ENCODE data around the gene COL3A1. TPM values are rescaled to one million over a fixed set of nuclear protein-coding genes. Genes with fewer than 3 reads are reported as not detected.

COL3A1 gene
- total RNA-seq, 1 donor from 2014 or later = 72.7 TPM

DNA sequence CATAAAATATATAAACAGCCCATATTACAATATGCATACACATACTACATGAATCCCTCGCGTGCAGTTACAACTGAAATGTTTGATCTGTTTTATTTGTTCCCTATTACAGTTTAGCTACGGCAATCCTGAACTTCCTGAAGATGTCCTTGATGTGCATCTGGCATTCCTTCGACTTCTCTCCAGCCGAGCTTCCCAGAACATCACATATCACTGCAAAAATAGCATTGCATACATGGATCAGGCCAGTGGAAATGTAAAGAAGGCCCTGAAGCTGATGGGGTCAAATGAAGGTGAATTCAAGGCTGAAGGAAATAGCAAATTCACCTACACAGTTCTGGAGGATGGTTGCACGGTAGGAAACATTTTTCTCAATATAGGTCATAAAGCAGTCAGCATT, 36.4 kb downstream of the COL3A1 start:
- no peak for DNase-seq (ENCODE audit: missing footprints)
- intact Hi-C loops (cut with DNase I) = no loop called here
- ATAC-seq = no peak

DNA sequence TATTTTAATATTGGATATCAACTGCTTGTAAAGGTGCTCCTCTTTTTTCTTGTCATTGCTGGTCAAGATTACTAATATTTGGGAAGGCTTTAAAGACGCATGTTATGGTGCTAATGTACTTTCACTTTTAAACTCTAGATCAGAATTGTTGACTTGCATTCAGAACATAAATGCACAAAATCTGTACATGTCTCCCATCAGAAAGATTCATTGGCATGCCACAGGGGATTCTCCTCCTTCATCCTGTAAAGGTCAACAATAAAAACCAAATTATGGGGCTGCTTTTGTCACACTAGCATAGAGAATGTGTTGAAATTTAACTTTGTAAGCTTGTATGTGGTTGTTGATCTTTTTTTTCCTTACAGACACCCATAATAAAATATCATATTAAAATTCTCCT, 38.2 kb downstream of the COL3A1 start:
- ATAC-seq (no peak), DNase-seq (ENCODE audit: missing footprints) (no peak)
- intact Hi-C loops (cut with DNase I) = no loop called here

DNA sequence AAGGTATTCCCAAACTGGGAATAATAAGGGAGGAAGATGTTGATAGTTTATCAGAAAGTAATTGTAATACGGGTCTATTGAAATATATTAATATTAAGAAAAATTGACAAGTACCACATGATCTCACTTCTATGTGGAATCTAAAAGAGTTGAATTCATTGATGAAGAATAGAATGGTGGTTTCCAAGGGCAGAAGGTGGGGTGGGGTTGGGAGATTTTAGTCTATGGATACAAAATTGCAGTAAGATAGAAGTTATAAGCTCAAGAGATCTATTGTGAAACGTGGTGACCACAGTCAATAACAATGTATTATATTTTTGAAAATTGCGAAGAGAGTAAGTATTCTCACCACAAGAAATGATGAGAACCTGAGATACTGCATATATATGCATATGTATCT, 38.9 kb downstream of the COL3A1 start:
- no peak for DNase-seq (ENCODE audit: missing footprints)
- intact Hi-C loops (cut with DNase I) = no loop called here
- no peak for ATAC-seq

DNA sequence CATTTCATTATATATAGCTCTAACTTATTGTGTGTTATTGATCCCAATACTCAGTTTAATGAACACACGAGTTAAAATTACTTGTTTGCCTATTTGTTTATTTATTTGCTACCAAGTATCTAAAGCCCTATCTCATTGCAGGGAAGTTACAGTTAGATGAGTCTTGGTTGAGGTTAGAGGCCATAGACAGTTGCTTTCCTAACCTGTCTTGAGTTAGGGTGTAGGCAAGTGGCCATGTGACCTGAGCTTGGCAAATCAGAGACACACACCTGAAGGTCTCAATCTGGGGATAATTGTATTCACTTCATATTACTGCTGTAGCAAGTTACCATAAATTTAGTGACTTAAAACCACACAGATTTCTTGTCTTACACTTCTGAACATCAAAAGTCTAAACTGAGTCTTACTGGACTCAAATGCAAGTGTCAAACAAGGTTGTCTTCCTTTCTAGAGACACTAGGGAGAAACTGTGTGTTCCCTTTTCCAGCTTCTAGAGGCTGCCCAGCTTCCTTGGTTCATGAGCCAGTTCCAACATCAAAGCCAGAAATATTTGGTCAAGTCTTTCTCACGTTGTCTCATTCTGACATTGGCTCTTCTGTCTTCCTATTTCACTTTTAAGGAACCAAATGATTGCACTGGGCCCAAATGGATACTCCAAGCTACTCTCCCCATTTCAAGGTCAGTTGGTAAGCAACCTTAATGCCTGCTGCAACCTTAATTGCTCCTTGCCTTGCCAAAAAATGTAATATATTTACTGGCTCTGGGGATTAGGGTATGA, 39.7 kb downstream of the COL3A1 start:
- no peak for ATAC-seq

DNA sequence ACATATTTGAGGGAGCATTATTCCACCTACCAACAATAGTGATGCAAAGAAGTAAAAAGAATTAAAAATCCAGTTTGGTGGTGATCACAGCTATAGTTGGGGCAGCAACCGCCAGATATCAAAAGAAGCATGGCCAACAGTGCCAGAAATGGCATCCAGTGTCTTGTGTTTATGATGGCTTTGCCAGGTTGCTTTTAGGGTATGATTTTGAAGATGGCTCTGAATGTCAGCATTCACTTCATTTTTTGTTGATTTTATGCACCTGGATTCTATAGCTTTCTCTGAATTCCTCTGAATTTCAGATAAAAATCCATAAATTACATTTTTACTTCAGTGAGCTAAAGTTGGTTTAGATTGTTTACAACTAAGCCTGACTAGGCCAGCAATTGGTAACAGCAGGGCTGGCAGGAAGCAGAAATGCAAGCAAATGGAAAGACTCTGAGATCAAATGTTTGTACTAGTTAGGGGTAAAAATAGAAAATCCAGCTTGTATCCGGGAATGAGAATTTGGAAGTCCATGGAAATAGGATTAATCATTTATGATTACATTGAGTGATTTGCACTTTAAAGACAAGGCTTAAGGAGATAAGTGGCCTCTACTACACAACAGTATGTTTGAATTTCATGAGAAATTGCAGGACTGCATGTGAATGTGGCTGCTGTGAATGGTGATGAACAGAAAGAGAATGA, 40.4 kb downstream of the COL3A1 start:
- no peak for ATAC-seq
- no peak for DNase-seq (ENCODE audit: missing footprints)
- intact Hi-C loops (cut with DNase I) = no loop called here

More for the DNA sequence above, 39.7 kb downstream of the COL3A1 start:
- intact Hi-C loops (cut with DNase I) = no loop called here
- DNase-seq (ENCODE audit: missing footprints) = no peak

DNA sequence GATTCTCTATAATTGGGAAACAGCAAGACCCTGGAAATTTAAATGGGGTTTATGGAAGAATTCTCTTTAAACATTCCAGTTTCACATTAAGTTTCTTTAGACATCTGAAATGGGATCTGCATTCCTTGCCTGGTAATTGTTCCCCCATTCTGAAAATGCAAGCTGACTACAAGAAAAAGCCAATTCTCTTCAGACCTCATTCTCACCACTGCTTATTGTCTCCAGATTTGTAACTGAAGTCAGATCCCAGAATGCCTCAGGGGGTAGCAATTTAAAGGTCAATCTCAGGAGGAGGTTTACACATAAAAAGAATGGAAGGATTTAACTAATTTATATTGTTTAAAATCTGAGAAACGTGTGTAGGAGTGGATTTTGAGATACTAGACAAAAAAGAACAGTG, 41.2 kb downstream of the COL3A1 start:
- intact Hi-C loops (cut with DNase I) = no loop called here
- no peak for ATAC-seq
- no peak for DNase-seq (ENCODE audit: missing footprints)

DNA sequence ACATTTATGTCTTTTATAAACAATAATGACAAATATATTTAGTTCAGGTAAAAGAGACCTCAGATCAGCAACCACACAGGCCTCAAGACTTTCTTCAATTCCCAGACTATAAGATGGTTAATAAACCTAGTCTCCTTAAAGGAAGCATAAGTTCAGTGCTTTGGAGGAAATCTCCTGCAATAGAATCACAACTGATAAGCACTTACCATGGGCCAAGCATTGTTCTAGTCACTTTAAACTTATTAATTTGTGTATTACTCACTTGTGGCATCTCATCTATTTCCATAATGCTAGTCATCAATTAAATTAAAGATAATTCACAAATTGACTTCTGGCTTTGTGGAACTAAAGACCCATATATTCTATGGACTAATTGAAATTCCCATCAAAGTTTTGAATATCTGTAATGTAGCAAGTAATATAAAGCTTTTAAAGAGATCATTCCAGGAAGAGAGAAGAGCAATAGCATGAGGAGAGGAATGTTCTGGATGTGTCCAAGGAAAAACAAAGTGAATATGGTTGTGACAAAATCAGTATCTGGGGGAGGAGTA, 42.2 kb downstream of the COL3A1 start:
- DNase-seq (ENCODE audit: missing footprints) = no peak
- intact Hi-C loops (cut with DNase I) = no loop called here
- no peak for ATAC-seq

DNA sequence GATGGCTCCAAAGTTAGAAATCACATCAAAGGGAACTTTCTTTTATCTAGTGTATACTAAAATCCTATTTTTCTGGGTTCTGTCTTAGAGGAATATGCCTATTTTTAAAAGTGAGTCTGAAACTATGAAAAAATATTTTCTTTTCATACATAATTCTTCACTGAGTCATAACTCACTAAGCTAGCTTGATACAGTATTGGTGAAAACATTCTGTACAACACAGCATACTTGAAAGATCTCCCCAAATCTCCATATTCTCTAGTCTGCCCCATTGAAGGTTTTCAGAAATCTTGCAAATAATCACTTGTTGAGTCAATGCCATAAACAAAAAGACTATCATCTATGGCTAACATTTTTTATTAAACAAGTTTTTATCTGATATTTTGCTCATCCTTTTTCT, 44.5 kb downstream of the COL3A1 start:
- no peak for DNase-seq (ENCODE audit: missing footprints)
- intact Hi-C loops (cut with DNase I) = no loop called here
- ATAC-seq = no peak

DNA sequence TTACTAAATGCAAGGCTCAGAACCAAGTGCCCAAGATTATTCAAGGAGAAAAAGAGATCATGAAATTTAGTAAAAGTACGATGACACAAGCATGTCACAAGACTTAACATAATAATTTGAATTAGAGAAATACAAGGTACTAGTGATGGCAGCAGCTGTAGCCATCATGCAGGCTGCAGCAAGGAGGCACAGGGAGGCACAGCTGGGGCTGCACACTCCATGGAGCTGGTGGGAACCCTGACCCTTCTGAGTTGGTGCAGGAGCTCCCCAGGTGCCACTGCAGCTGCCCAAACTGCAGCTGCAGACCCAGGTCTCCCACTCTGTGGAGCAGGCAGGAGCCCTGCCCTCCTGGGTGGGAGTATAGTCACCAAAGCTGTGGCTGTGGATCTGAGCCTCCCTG, 46.0 kb downstream of the COL3A1 start:
- intact Hi-C loops (cut with DNase I) = no loop called here
- ATAC-seq (no peak), DNase-seq (ENCODE audit: missing footprints) (no peak)

DNA sequence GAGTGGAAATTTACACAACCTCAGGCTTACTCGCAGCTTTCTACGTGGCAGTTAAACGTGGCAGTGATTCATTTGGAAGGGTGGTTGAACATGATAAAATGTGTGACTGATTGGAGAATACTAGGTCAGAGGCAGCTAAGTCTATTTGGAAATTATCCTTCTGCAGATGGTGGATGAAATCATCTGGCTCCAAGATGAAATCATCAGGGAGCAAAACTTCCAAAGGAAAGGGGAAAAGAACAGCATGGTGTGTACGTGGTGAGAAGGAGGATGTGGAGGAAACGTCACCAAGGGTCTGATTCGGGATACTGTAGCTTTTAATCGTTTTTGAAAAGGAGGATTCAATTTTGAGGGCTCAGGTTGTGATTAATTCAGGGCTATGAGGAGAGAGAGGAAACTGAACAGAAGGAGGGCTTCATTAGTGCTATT, 47.9 kb downstream of the COL3A1 start:
- intact Hi-C loops (cut with DNase I) = no loop called here
- DNase-seq (ENCODE audit: missing footprints) = no peak
- peak; percentile 90 for ATAC-seq

DNA sequence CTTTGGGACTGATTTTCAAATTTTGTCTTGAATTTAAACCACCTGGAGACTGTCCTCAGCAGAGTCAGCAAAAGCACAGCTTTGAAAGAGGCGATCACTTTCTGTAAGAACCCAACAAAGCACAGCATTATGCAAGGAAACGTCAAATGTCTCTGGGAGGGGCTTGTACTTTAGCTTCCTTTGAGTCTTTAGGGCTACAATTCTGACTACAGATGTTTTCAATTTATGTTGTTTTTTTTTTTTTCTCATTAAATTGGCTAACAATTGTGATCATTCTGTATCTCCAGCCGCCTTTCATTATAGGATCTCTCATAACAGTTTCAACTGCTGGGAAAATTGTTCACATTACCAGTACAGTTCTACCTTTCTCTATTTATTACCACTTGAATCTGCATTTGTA, 48.3 kb downstream of the COL3A1 start:
- ATAC-seq = peak; percentile 86
- intact Hi-C loops (cut with DNase I) = no loop called here

DNA sequence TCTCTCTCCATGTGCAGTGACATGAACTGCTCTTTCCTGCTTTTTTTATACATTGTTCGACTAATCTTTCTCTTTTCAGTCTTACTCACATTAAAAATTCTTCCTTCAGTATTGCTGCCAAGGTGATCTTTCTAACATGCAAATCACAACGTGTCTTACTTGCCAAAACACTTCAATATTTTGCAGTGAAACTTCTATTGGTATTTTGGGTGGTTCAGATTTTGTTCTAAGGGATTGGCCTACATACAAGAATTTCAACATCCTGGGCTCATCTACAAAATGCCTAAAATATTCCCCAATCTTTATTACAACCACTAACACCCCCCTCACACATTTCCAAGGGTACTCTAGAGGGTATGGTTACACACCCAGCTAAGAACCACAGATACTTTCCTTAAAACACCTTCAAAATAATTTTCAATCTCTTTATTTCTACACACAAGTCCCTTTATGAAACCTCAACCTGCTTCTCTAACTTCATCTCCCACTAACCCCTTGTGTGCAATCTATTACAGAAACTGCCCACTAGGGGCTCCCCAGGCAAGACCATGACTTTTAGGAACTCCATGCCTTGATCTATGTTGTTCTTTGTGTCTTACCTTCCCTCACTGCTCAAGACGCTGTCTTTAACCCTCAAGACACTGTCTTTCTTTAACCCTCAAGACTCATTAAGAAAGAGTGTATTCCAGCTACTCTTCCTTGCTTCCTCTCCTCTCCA, 50.9 kb downstream of the COL3A1 start:
- intact Hi-C loops (cut with DNase I) = no loop called here
- ATAC-seq = no peak
- DNase-seq (ENCODE audit: missing footprints) = no peak

More for the DNA sequence above, 48.3 kb downstream of the COL3A1 start:
- no peak for DNase-seq (ENCODE audit: missing footprints)

DNA sequence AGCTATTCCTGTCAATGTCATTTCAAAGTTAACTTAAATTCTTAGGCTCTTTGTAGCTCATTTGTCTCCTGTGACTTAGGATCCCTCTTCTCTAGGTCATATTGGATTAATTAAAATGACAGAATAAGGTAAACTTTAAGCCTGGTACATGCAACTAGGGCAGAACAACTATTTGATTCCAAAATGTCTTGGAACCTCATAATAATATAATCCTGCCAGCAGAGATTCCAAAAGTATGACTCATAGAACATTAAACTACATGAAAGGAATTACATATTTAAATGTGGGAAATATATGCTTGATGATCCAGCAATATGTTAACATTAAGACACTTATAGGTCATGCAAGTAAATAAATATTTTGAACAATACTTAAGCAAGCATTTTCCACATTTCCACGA, 63.3 kb downstream of the COL3A1 start:
- DNase-seq (ENCODE audit: missing footprints) (no peak), ATAC-seq (no peak)
- intact Hi-C loops (cut with DNase I) = no loop called here

DNA sequence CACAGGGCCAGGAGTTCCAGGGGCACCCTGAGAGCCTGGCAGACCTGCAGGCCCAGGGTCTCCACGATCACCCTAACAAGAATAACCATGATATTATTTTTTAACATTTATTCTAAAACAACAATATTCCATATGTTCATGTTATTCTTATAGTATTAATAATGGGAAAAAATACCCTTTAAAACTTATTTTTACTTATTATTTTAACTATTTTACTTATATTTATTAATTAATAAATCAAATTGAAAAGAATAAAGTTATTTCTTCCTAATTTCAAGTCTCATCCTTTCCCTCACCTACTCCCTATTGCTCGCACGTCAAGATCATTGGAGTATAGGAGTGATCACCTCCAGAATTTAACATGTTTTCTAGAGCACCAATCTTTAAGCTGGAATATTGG, 71.7 kb downstream of the COL3A1 start:
- intact Hi-C loops (cut with DNase I) = no loop called here
- no peak for ATAC-seq
- no peak for DNase-seq (ENCODE audit: missing footprints)

DNA sequence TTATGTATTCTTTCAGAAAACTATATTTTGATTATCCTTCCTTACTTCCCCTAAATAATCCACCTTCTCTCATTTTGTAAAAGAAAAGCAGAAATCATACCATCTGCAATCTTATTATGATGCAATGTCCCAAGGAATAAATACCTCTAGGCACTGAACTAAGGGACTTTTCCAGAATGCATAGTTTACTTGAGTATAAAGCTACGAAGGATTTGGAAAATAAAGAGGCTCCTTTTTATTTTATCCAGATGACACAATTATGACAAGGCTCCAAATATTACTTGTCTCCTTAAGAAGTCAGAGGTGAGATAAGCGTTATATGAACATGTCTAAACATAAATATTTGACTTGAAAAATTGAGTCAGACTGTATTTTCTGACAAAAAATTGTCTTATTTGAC, 72.1 kb downstream of the COL3A1 start:
- DNase-seq (ENCODE audit: missing footprints) (no peak), ATAC-seq (no peak)
- intact Hi-C loops (cut with DNase I) = no loop called here

DNA sequence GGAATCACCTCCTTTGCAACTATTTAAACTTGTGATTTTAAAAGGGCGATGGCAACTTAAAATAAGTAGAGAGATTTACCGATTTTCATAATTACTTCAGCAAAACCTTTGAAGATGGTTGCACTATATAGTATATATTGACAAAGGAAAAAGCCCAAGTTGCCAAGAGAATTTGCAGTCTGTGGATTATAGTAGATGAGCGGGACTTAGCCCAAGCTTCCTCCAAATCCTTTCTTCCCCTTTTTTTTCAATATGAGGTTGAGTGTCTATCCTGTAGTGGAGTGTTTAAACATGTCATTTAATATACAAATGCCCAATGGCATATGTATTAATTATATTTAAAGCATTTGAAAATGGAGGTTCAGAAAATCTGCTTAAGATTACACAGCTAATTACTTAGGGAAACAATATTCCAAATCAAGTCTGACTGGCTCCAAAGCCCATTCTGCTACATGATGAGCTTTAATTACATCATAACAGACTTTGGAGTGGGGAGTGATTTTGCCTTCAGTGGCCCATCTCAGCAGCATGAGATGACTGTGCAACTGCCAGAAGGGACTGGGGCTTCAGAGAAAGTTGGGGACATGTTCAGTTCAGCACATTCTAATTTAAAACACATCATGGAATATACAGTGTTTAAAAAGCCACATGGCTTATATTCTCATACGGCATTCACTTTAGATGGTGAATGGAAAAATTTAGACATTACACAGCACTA, 73.2 kb downstream of the COL3A1 start:
- intact Hi-C loops (cut with DNase I) = no loop called here
- DNase-seq (ENCODE audit: missing footprints) (no peak), ATAC-seq (no peak)

DNA sequence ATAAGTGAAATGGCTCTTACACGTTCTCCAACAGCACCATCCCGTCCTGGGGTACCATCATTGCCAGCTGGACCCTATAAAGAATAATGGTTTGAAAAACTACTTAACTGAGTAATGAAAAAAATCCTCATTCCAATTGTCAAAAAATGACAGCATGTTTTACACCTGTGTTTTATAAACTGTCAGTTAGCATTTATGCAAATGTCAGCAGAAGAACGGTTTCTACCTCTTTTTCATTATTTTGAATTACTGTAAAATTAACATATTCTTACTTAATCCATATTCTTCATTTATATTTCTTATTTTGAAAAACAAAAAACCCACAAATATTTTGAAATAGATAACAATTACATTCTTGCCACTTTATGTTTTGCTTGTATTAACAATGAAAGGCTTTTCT, 74.0 kb downstream of the COL3A1 start:
- no peak for ATAC-seq
- intact Hi-C loops (cut with DNase I) = no loop called here

DNA sequence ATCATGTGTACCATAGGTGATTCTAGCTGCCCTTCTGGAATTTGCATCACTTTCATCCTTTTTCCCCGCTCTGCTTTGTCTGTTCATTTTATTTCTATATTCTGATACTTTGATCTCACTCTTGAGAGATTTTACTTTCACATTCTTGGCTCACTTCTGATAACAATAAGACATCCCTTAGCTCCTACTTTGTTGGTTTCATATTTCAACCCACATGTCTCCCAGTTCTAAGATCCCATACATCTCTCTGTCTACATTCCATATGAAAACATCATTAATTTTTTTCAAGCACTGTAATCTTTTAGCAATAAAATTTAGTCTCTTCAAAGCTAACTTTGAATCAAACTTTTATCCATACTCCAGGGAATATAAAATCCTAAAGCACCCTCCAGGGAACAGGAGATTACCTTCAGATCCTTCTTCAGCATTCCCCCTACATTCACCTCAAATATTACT, 75.6 kb downstream of the COL3A1 start:
- DNase-seq (ENCODE audit: missing footprints) (no peak), ATAC-seq (no peak)
- intact Hi-C loops (cut with DNase I) = no loop called here

More for the DNA sequence above, 74.0 kb downstream of the COL3A1 start:
- no peak for DNase-seq (ENCODE audit: missing footprints)

DNA sequence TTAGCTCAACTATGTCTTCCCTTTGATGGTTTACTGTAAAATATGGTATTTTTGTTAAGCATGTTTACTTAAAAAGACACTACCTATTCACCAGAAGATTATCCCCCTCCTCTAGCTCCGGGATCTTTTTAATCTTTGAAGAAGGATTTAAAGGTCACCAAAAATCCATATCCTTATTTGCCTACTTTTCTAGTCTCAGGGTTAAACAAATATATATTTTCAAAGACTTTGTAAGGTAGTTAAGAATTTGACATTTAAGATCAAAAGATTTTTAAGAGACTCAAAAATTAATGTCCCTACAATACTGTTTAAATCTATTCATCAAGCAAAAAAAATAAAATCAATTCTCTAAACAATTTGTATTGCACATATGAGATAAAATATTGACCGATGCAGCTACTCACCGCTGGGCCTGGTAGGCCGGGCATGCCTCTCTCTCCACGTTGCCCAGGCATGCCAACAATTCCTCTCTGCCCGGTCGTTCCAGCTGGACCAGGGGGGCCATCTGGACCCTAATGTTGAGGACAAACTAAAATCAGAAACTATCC, 76.1 kb downstream of the COL3A1 start:
- DNase-seq (ENCODE audit: missing footprints) = no peak
- intact Hi-C loops (cut with DNase I) = no loop called here
- no peak for ATAC-seq
